DMS 273 (cell line): ENCODE measurements around the gene CENPP.

Experiments used
- DNase-seq: peaks from one replicate; lab custom pipeline; 2025; ENCODE audit not compliant: unreplicated experiment; lab: John Stamatoyannopoulos, UW

CENPP gene

DNA sequence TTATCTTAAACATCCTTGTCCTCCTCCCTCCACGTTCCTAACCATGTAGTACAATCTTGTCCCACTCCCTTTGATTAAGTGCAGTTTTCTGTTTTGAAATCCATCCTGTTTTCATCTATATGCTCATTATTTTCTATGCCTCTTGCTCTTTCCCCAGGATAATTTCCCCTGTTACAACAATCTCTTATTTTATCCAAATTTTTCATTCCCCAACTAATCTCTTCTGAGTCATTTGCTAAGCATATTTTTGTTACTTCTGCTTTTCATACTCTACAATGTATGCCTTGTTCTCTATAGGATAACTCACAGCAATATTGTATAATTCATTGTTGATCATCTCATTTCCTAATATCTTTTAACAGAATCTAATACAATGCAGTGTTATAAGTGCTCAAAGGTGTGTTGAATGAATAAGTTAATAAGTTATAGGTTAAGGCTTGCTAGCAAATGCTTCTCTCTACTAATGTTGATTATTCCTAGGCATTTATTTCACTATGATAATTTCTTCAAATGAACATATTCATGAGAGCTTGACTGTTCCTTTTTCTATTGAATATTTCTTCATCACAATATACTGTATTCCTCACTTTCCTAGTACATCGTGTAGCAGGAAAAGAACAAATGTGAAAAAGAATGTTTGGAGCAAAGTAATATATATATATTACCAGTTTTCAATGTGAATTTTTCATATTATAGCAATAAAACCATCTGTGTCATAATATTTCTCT is 97.0 kb downstream of the CENPP start:
- DNase-seq: no peak

DNA sequence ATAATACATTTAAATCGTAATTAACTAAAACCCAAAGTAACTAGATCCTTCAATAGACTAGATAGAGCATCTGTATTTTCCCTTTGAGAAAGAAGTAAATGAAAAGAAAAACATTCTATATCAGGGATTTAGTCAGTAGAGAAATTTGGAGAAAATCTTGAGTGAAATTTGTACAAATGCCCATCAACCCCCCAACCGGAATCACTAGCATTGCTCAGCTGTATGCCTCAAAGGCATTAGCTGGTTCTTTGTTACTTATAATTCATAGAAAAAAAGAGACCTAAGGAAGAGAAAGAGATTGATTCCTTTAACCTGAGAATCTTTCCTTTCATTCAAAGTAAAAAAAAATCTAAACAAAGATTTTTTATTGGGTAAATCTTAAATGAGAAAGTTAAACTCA is 97.9 kb downstream of the CENPP start:
- DNase-seq: no peak

DNA sequence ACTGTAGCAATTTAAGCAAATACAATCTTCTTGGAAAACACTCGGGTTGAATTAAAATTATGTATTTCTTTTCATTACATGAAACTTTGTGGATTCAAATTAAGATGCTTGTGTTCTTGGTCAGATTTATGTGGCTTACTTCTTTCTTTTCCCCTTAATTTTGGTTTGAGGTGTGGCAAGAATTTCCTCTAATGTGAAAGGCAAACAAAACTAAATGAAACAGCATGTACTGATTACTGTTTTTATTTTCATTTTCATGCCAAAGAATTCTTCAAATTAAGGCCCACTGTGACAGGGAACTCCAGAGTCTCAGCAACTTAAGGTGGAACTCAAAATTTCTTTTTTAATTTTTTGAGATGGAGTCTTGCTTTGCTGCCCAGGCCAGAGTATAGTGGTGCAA is 98.6 kb downstream of the CENPP start, which contains the start of gene OMD:
OMD (minus strand) TSS at position 132 of the 400 bp plus-strand sequence. CDS start 6,913 bp downstream, outside the sequence.
- DNase-seq: no peak

DNA sequence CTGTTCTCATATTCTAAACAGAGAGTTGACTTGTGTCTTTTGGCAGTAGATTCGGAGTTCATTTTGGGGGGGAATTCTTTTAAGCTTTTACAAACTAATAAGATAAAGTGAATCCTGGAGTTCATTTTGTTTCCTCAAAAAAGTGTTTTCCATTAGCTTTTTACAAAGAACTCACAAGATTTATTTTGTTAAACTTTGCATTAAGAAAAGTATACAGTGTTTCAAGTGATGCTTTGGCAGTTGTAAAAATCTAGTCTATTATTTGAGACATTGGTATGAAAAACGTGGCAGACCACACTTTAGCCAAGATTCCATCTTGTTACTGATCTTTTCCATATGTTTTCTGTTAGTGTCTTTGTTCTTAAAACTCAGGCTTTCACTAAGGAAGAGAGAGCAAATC is 99.7 kb downstream of the CENPP start:
- DNase-seq: peak; percentile 6

DNA sequence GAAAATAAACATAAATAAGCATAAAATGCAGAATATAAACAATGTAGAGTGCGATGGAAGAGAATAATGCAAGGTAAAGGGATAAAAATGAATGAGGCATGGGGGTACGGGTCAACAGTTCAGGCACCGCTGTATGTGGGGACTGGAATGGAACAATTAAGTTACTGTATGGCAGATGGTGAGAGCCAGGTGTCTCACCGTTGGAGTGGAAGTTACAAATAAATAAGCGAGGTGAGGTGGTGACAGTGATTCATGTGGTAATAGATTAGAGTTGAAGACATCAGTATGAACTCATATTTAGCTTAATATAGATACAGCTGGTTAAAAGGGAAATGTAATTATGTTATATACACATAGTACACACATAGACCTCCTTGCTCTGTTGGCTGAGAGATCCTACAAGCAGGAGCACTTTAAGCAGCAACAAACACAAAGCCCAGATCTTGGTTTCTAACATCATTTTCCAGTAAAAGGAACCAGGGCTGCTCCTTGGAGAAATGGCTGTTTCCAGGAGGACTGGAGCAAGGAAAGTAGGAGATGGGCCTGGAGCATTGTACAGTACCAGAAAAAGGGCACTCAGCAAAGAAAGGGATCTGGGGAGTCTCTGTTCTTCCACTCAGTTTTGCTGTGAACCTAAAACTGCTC is 100.9 kb downstream of the CENPP start:
- peak; percentile 67 for DNase-seq

- DNase-seq: no peak
These were observed 104.1 kb downstream of the CENPP start for GRCh38 chr9:92429836-92430235.

DNA sequence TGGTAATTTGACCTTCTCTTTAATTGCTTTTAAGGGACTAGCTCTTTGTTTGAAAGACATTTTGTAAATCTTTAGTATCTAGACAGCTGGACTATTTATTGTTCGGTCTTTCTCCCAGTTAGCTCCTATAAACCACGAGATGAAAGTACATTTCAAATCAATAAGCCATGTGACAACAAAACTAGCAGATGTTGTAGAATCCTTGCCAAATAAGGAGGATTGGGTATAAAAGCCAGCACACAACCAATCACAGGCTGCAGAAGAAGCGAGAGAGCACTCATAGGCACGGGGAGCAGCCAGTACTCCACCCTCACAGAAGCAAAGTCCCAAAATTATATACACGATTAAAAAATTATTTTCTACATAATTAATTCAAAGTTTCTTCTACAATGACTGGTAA is 106.6 kb downstream of the CENPP start:
- no peak for DNase-seq

- DNase-seq: no peak
These were observed 107.3 kb downstream of the CENPP start for GRCh38 chr9:92432972-92433548.

DNA sequence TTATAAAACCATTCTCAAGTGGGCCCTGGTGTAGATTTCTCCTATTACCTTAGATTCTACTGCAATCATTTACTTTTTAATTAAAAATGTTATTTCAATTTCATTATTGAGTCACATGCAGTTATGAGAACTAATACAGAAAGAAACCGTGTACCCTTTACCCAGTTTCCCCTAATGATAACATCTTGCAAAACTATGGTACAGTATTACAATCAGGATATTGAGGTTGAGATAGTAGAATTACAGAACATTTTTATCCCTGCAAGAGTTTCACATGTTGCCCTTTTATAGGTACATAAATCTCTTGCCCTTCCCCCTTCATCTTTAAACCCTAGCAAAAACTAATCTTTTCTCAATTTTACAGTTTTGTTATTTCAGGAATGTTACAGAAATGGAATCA is 109.5 kb downstream of the CENPP start:
- DNase-seq: no peak

DNA sequence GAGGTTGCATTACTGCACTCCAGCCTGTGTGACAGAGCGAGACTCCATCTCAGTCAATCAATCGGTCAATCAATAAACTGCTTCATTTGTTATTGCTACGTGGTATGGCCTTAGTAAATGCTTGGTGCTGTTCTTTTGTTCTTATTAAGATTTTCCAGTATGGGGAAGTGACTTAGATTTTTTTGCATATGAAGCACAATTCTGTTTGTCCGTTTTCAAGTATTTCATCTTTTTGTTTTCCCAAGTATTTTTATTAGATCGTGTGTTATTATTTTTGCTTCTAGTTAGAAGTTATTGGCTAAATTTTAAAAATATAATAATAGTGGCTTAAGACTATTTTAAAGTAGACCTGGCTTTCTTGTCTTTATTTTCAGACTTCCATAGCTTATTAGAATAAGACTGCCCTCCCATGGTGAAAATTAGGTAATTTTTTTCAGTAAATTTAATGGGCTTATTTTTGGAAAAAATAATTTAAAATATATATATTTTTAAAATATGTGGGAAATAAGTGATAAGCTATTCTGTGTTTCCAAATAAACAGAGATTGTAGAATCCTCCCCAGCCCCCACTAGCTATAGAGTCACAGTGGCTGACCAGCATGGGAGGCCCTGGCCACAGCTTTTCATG is 113.3 kb downstream of the CENPP start:
- peak; percentile 11 for DNase-seq

DNA sequence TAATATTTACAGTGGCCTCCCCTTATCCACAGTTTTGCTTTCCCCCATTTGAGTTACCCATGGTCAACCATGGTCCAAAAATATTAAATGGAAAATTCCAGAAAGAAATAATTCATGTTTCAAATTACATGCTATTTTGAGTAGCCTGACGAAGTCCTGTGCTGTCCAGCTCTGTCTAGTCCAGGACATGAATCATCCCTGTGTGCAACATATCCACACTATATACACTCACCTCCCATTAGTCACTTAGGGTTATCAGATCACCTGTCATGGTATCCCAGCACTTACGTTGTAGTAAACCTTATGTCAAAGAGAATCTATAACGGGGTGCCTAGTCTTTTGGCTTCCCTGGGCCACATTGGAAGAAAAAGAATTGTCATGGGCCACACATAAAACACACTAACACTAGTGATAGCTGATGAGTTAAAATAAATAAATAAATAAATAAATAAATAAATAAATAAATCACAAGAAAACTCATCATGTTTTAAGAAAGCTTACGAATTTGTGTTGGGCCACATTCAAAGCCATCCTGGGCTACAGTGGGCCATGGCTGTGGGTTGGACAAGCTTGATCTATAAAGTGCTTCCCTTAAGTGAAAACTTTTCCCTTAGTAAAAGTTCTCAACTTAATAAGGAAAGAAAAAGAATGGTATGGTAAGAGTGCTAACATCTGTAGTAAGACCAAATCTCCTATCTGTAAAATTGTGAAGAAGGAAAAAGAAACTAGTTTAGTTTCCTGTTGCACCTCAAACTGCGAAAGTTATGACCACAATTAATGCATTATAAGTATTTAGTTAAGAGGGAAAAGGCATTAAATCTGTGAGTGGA is 114.4 kb downstream of the CENPP start:
- no peak for DNase-seq

GRCh38 chr9:92440751-92441046 is 114.9 kb downstream of the CENPP start:
- no peak for DNase-seq

GRCh38 chr9:92444841-92445240 is 119.1 kb downstream of the CENPP start:
- DNase-seq: peak; percentile 47

- no peak for DNase-seq
These were observed 120.8 kb downstream of the CENPP start for GRCh38 chr9:92446536-92446935.

GRCh38 chr9:92455217-92455616 is 129.5 kb downstream of the CENPP start:
- no peak for DNase-seq

DNA sequence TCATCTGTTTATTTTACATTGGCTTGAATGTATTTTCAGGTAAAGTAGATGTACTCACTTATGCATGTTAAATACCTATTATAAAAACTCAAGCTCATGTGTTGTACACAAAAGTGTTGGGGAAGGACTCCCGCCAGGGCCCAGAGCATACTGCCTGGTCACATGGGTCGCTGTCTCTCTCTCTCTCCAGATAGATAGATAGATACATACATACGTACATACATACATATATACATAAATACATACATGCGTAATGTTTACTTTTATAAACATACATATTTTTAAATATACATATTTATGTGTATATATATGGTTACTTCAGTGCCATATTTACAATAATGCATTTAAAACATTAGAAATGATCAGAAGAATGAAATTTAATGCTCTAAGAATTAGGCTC is 131.8 kb downstream of the CENPP start:
- no peak for DNase-seq

- no peak for DNase-seq
These were observed 137.6 kb downstream of the CENPP start for GRCh38 chr9:92463387-92463786.

GRCh38 chr9:92463984-92464383 is 138.2 kb downstream of the CENPP start:
- DNase-seq: no peak

GRCh38 chr9:92467041-92467440 is 141.3 kb downstream of the CENPP start:
- DNase-seq: no peak

DNA sequence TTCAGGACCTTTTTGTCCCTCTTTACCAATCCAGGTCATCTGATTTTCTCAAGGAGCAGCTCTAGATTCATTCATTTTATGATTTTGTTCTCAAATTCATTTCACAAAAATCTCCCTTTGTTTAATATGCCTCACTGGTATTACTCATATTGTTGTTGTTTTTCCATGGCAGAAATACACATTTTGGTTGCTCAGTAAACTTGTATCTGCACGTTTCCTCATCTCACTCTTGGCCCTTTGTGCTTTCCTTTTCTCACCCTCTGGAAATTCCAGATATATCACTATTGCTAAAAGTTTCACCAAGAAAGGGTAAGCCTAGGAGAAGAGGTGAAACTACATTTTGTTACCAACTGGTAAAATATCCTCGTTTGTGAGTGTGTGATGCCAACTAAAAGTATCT is 141.8 kb downstream of the CENPP start:
- DNase-seq: no peak

- DNase-seq: no peak
These were observed 142.5 kb downstream of the CENPP start for GRCh38 chr9:92468206-92468605.
